ENCODE measurements around the gene MYO1D. TPM values are rescaled to one million over a fixed set of nuclear protein-coding genes. Genes with fewer than 3 reads are reported as not detected.

Gene MYO1D
- total and polyA plus RNA-seq, 2 of the 13 experiments (the other 11 are each of a cell fraction or from before 2014, with no cell fraction given) = 13.2 to 17.3 TPM

- no peak for TF ChIP-seq ZGPAT (CRISPR knock-in tag; IDR thresholded peaks at IDR 0.05)
- TF ChIP-seq YEATS2 (CRISPR knock-in tag; IDR thresholded peaks at IDR 0.05; ENCODE audit: borderline replicate concordance) = no peak
- no peak for TF ChIP-seq ZNF180 (CRISPR knock-in tag; IDR thresholded peaks at IDR 0.05; ENCODE audit: borderline replicate concordance, low read depth)
- no peak for TF ChIP-seq GMEB1 (CRISPR knock-in tag; IDR thresholded peaks at IDR 0.05; ENCODE audit: borderline replicate concordance)
Observed at GRCh38 chr17:32510466-32510865, 366.5 kb downstream of the MYO1D start (continued).

- no peak for ATAC-seq
- TF ChIP-seq BCL6 (CRISPR knock-in tag; IDR thresholded peaks at IDR 0.05) (no peak), TCF7L2 (IDR thresholded peaks at IDR 0.05; ENCODE audit: low read depth, low read length) (no peak), PAWR (CRISPR knock-in tag; IDR thresholded peaks at IDR 0.05; ENCODE audit: borderline replicate concordance) (no peak), MEF2D (CRISPR knock-in tag; IDR thresholded peaks at IDR 0.05) (no peak), ZNF124 (CRISPR knock-in tag; IDR thresholded peaks at IDR 0.05) (no peak), ZNF570 (CRISPR knock-in tag; IDR thresholded peaks at IDR 0.05; ENCODE audit: borderline replicate concordance) (no peak), LBX2 (CRISPR knock-in tag; IDR thresholded peaks at IDR 0.05; ENCODE audit: borderline replicate concordance) (no peak), HNRNPUL1 (IDR thresholded peaks at IDR 0.05; ENCODE audit: low read depth, low read length) (no peak), EP300 (IDR thresholded peaks at IDR 0.05; ENCODE audit: low read depth in 2 of 2, low read length in 2 of 2) (no peak), EP300 (CRISPR knock-in tag; IDR thresholded peaks at IDR 0.05; ENCODE audit: borderline replicate concordance) (no peak), ZNF503 (CRISPR knock-in tag; IDR thresholded peaks at IDR 0.05) (no peak), ETV6 (CRISPR knock-in tag; conservative IDR thresholded peaks at IDR 0.05) (no peak)
- in situ Hi-C loops (cut with HindIII; ENCODE audit: extremely low pct_ligation_motif_present, low pct_unique_long_range_greater_than_20kb) = no loop called here
- H3K36me3 ChIP-seq (replicated peaks in 1 of 2; ENCODE audit: control insufficient read depth in 1 of 2, insufficient read depth in 2 of 2, low read length in 2 of 2) = no peaks in the 10 kb centered on the region
- no peak overlapping the region for H3K27ac ChIP-seq (ENCODE audit: extremely low read length, insufficient read depth, low read length)
- DNase-seq (ENCODE audit: low spot score) = no peak
- H3K79me2 ChIP-seq (ENCODE audit: insufficient read depth, low read length) = no peaks in the 10 kb centered on the region
- intact Hi-C loops (cut with micrococcal nuclease; ENCODE audit: unreplicated experiment) = no loop called here
- FAIRE-seq = no peak
- H4K20me1 ChIP-seq (ENCODE audit: insufficient read depth, low read length) = no peaks in the 10 kb centered on the region
- H3K4me2 ChIP-seq (ENCODE audit: low read depth, low read length) = no peak overlapping the region
- no peak overlapping the region for H2AFZ ChIP-seq (ENCODE audit: low read length)
- no peaks in the 10 kb centered on the region for H3K4me1 ChIP-seq (ENCODE audit: insufficient read depth, low read length)
- BruUV-seq (replicated peaks) = no TSS peak
- H3K4me3 ChIP-seq (replicated peaks in 1 of 3; ENCODE audit: insufficient read depth in 1 of 3, low read depth in 2 of 3, low read length in 3 of 3) = no peak overlapping the region
- CTCF ChIA-PET (ENCODE audit: low intra/inter-chr PET ratio, low total read pairs) = no interaction called here
- no peaks in the 10 kb centered on the region for H3K9me3 ChIP-seq (ENCODE audit: low read length)
- no peak overlapping the region for H3K9ac ChIP-seq (ENCODE audit: insufficient read depth, low read depth, low read length)
- POLR2A ChIA-PET = no interaction called here
- WGBS (ENCODE audit: low lambda C conversion rate) = 90% methylated on average over 5 of the region's 5 CpGs
- H3K27me3 ChIP-seq (ENCODE audit: control insufficient read depth in 1 of 2, insufficient read depth in 2 of 2, low read length in 2 of 2) = no peaks in the 10 kb centered on the region
Observed at GRCh38 chr17:32508926-32509325, 368.0 kb downstream of the MYO1D start.

Data from HepG2 (cell line).